ENCODE measurements around the gene PITPNB.

Gene PITPNB

DNA sequence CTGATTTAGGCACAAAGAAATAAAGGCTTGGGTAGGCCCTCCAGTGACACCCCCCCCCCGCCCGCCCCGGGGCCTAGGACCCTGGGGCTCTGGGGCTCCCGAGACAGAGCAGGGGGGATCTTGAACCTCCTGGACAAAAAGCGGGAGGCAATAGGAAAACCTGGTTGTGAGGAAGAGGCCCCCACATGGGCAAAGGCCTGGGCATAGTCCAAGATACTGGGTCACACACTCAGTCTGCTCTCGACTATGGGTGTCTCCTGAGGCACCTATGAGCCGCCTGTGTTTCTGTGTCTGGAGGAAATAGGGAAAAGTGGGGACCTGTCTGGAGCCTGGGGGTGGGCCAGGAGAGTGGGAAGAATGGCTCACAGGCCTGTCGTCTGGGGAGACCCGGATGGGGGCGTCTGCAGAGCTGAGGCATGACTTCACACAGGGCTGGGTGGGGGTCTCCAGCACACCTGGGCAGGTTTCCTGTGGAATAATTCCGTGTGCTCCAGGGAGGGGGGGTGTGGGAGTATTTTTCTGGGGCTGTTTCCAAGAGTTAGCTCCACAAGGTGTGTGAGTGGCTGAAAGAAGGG, 115.1 kb downstream of the PITPNB start:
- no peak for DNase-seq (ENCODE audit: low read depth in 2 of 2)

DNA sequence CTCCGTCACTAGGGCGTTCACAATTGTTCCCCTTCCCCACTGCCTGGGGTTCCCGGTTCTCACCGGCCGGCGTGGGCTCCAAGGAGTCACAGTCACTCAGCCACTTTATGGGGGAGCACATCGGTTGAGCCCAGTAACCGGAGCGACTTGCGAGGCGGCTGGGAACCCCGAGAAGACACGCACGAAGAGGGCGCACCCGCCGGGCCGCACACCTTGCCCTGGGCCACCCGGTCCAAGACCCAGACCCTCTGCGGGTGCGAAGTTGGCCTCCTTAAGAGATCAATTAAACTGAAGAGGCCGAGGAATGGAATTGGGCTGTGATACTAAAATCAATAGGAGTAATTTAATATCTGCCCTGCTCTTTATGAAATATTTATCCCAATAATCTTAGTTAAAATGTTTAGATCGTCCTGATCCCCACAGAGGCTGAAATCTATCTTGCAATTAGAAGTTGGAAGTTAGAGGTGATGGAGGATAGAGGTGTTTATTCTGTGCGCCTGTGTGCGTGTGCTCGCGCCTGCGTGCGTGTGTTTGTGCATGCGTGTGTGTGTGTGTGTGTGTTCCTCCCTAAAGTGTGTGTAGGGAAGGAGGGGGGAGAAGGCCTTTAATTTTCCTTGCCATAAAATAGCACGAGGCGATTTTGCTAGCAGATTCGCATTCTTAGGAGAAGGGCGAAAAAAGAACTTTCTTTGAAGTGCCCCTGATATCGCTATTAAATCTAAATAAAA, 116.5 kb downstream of the PITPNB start:
- no peak for DNase-seq (ENCODE audit: low read depth in 2 of 2)

All from stimulated activated CD8-positive, alpha-beta memory T cell treated with anti-CD3 and anti-CD28 coated beads, Interleukin-2, amount 100 ng/mL, for 1 hour (primary cell).